NCI-H524 (cell line): ENCODE results near the gene TNS3.

ENCODE experiments used
- DNase-seq, 2 experiments: peaks; one replicate each; lab custom pipeline; 2025; lab: John Stamatoyannopoulos, UW

Gene TNS3

GRCh38 chr7:47581438-47581803, 490 bp downstream of the TNS3 start:
- DNase-seq: peak in 1 of 2 experiments; percentile 19

GRCh38 chr7:47580811-47581331, 1.0 kb downstream of the TNS3 start:
- DNase-seq: peak in 1 of 2 experiments; percentile 11

- DNase-seq: no peak
Observed at GRCh38 chr7:47580175-47580706, 1.7 kb downstream of the TNS3 start.

GRCh38 chr7:47579458-47579857, 2.5 kb downstream of the TNS3 start:
- no peak for DNase-seq

- no peak for DNase-seq
Observed at GRCh38 chr7:47578579-47579270, 3.2 kb downstream of the TNS3 start.

GRCh38 chr7:47577321-47577919, 4.5 kb downstream of the TNS3 start:
- no peak for DNase-seq

GRCh38 chr7:47576866-47577306, 5.0 kb downstream of the TNS3 start:
- no peak for DNase-seq

GRCh38 chr7:47576031-47576865, 5.7 kb downstream of the TNS3 start:
- no peak for DNase-seq

- DNase-seq: no peak
Observed at GRCh38 chr7:47574482-47575329, 7.2 kb downstream of the TNS3 start.

GRCh38 chr7:47573758-47574481, 8.0 kb downstream of the TNS3 start:
- DNase-seq: no peak

GRCh38 chr7:47572939-47573757, 8.8 kb downstream of the TNS3 start:
- DNase-seq: no peak

GRCh38 chr7:47572094-47572445, 9.8 kb downstream of the TNS3 start:
- DNase-seq: no peak

GRCh38 chr7:47571331-47572093, 10.4 kb downstream of the TNS3 start:
- peak in 1 of 2 experiments; percentile 30 for DNase-seq

GRCh38 chr7:47570649-47571050, 11.3 kb downstream of the TNS3 start:
- no peak for DNase-seq

- peak in 1 of 2 experiments; percentile 23 for DNase-seq
Observed at GRCh38 chr7:47568547-47568946, 13.4 kb downstream of the TNS3 start.

- DNase-seq: no peak
Observed at GRCh38 chr7:47568056-47568455, 13.9 kb downstream of the TNS3 start.

- DNase-seq: no peak
Observed at GRCh38 chr7:47565640-47566250, 16.2 kb downstream of the TNS3 start.

GRCh38 chr7:47563521-47563920, 18.4 kb downstream of the TNS3 start:
- DNase-seq: no peak
